Loucy (cell line): ENCODE measurements around the gene THSD7A.

Source experiments
- H2AFZ ChIP-seq: fragments of 200-600 bp; sonication (generic); 2 replicates; pipeline ENCODE4 v1.6.0; 2016; ENCODE audit warnings: antibody characterized with exemption, mild to moderate bottlenecking, low read length, moderate library complexity
- H3F3A ChIP-seq: fragments of 200-600 bp; 2 replicates; pipeline ENCODE4 v1.6.0; 2016; ENCODE audit warnings: antibody characterized with exemption, low read depth, mild to moderate bottlenecking
- H3K27me3 ChIP-seq: fragments of 200-600 bp; sonication (generic); 2 replicates; pipeline ENCODE4 v1.6.1; 2014; ENCODE audit warnings: low read length, mild to moderate bottlenecking; ENCODE audit not compliant: insufficient read depth, poor library complexity, severe bottlenecking
- H3K36me3 ChIP-seq: fragments of 200-600 bp; sonication (generic); 2 replicates; pipeline ENCODE4 v1.6.1; 2016; ENCODE audit warnings: low read length; ENCODE audit not compliant: insufficient read depth
- H3K4me1 ChIP-seq: fragments of 200-600 bp; sonication (generic); 2 replicates; pipeline ENCODE4 v1.5.1; 2014; ENCODE audit warnings: low read length, mild to moderate bottlenecking; ENCODE audit not compliant: insufficient read depth, poor library complexity, severe bottlenecking
- H3K4me2 ChIP-seq: fragments of 200-600 bp; sonication (generic); 2 replicates; pipeline ENCODE4 v1.6.0; 2014; ENCODE audit warnings: antibody characterized with exemption, low read length, low read depth, mild to moderate bottlenecking; ENCODE audit not compliant: poor library complexity, severe bottlenecking
- H3K4me3 ChIP-seq: fragments of 200-600 bp; sonication (generic); 2 replicates; pipeline ENCODE4 v1.5.1; 2014; ENCODE audit warnings: low read length, mild to moderate bottlenecking, mixed read lengths; ENCODE audit not compliant: poor library complexity, severe bottlenecking
- H3K79me2 ChIP-seq: fragments of 200-600 bp; sonication (generic); 2 replicates; pipeline ENCODE4 v1.6.1; 2014; ENCODE audit warnings: low read length; ENCODE audit not compliant: insufficient read depth
- H3K9ac ChIP-seq: fragments of 200-600 bp; sonication (generic); 2 replicates; pipeline ENCODE4 v1.6.0; 2014; ENCODE audit warnings: mild to moderate bottlenecking, low read depth, low read length, moderate library complexity; ENCODE audit not compliant: poor library complexity, severe bottlenecking
- H3K9me2 ChIP-seq: fragments of 200-600 bp; sonication (generic); replicated peaks from 2 replicates; pipeline ENCODE4 v1.6.1; 2016; ENCODE audit warnings: low read depth, low read length, mixed read lengths
- H3K9me3 ChIP-seq: fragments of 200-600 bp; sonication (generic); 2 replicates; pipeline ENCODE4 v1.6.1; 2014; ENCODE audit warnings: mild to moderate bottlenecking, antibody characterized with exemption, low read length, low read depth; ENCODE audit not compliant: insufficient read depth
- H4K20me1 ChIP-seq: fragments of 200-600 bp; sonication (generic); 2 replicates; pipeline ENCODE4 v1.6.0; 2014; ENCODE audit warnings: antibody characterized with exemption, low read length, mild to moderate bottlenecking; ENCODE audit not compliant: insufficient read depth, poor library complexity, severe bottlenecking
- EZH2phosphoT487 ChIP-seq: fragments of 200-600 bp; IDR thresholded peaks from 2 replicates; pipeline ENCODE4 v1.6.1; 2018; ENCODE audit warnings: antibody characterized with exemption, mild to moderate bottlenecking, moderate library complexity, borderline replicate concordance
- TF ChIP-seq, protein P1 (sequence below): fragments of 200-600 bp; sonication (generic); conservative IDR thresholded peaks from 2 replicates; pipeline ENCODE4 v1.5.1; 2014; ENCODE audit warnings: mild to moderate bottlenecking, antibody characterized with exemption, low read length

Gene THSD7A

DNA sequence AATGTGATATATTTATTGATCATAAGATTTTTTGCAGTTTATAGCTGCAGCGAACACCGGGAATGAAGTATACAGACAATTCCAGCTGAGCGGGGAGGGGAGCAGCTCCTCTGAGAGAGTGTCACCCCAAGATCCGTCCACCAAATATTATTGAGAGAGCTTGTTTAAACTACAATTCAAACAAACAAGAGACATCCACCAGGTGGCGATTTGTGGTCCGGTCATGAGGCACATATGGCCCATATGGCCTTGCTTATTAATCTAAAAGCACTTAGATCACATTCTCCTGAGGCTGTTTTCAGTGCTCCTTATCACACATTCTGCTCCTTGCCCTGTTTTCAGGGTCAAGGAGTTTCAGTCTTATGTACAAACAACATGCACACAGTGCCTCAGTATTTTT lies 83.1 kb downstream of the THSD7A start:
- no peak overlapping the region for H3K4me2 ChIP-seq
- TF ChIP-seq EZH2phosphoT487: no peak
- TF ChIP-seq, protein P1, sequence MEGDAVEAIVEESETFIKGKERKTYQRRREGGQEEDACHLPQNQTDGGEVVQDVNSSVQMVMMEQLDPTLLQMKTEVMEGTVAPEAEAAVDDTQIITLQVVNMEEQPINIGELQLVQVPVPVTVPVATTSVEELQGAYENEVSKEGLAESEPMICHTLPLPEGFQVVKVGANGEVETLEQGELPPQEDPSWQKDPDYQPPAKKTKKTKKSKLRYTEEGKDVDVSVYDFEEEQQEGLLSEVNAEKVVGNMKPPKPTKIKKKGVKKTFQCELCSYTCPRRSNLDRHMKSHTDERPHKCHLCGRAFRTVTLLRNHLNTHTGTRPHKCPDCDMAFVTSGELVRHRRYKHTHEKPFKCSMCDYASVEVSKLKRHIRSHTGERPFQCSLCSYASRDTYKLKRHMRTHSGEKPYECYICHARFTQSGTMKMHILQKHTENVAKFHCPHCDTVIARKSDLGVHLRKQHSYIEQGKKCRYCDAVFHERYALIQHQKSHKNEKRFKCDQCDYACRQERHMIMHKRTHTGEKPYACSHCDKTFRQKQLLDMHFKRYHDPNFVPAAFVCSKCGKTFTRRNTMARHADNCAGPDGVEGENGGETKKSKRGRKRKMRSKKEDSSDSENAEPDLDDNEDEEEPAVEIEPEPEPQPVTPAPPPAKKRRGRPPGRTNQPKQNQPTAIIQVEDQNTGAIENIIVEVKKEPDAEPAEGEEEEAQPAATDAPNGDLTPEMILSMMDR: peak; percentile 25; the same call in 1 of the 2 replicates
- no peaks in the 10 kb centered on the region for H4K20me1 ChIP-seq
- H3K9me2 ChIP-seq: no peaks in the 10 kb centered on the region
- H3K4me1 ChIP-seq: no peaks in the 10 kb centered on the region
- no peak overlapping the region for H3K9ac ChIP-seq
- H2AFZ ChIP-seq: no peak overlapping the region
- no peaks in the 10 kb centered on the region for H3K27me3 ChIP-seq
- no peaks in the 10 kb centered on the region for H3K9me3 ChIP-seq
- no peaks in the 10 kb centered on the region for H3F3A ChIP-seq
- no peaks in the 10 kb centered on the region for H3K79me2 ChIP-seq
- no peaks in the 10 kb centered on the region for H3K36me3 ChIP-seq
- no peak overlapping the region for H3K4me3 ChIP-seq

DNA sequence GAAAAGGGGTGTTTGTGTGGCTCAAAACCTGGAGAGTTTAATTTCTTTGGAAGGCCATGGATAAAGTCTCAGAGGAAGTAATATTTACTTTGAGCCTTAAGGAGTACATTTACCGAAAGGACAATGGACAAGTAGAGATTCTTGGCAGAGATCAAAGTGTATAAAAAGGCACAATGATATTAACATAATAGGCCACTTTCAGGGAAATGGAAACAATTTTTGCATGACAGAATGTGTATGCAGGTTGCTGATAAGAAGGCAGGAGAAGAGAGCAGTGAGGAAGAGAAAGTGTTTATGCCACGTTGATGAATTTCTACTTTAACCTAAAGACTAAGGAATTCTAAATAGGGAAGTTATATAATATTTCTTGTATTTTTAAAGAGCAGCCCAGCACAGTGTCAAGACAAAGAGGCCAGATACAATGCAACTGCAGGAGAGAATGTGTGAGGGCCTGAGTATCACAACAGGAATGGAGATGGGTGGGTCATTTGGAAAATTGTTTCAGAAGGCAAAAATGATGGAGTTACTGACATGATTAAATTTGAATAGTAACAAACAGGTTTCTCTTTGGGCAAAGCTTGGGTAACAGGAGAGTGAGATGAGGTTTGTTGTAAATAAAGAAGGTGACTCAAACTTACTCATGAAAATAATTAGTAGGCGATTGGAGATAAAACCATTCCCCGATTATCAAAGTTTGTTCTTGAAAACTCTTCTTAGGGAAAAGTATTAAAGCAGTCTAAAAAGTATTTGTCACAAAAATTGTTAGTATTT lies 84.1 kb downstream of the THSD7A start:
- Histone ChIP-seq H2AFZ (no peak overlapping the region), H4K20me1 (no peaks in the 10 kb centered on the region), H3K9ac (no peak overlapping the region), H3F3A (no peaks in the 10 kb centered on the region), H3K36me3 (no peaks in the 10 kb centered on the region), H3K4me1 (no peaks in the 10 kb centered on the region), H3K9me3 (no peaks in the 10 kb centered on the region), H3K9me2 (no peaks in the 10 kb centered on the region), H3K79me2 (no peaks in the 10 kb centered on the region), H3K27me3 (no peaks in the 10 kb centered on the region), H3K4me2 (no peak overlapping the region), H3K4me3 (no peak overlapping the region)
- TF ChIP-seq EZH2phosphoT487: no peak
- TF ChIP-seq, protein P1: no peak

DNA sequence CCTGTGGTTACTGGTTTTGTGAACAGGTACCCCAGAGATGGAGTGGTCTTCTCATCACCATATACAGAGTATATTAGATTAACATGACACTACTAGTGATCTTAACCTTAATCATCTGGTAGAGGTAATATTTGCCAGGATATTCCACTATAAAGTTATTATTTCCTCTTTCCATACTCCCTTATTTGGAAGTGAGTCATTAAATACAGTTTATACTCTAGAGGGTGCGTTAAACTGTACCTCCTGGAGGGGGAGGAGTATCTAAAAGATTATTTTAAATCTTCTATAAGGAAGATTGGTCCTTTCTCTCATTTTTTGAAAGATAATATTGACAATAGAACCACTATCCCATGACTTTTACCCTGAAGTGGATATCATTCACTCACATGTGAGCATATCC lies 85.4 kb downstream of the THSD7A start:
- no peaks in the 10 kb centered on the region for H3K9me2 ChIP-seq
- H3K27me3 ChIP-seq: no peaks in the 10 kb centered on the region
- H3K4me1 ChIP-seq: no peaks in the 10 kb centered on the region
- H3K4me3 ChIP-seq: no peak overlapping the region
- H2AFZ ChIP-seq: no peak overlapping the region
- no peaks in the 10 kb centered on the region for H3F3A ChIP-seq
- no peaks in the 10 kb centered on the region for H3K9me3 ChIP-seq
- no peaks in the 10 kb centered on the region for H3K79me2 ChIP-seq
- H3K4me2 ChIP-seq: no peak overlapping the region
- H4K20me1 ChIP-seq: no peaks in the 10 kb centered on the region
- TF ChIP-seq, protein P1: no peak
- no peak for TF ChIP-seq EZH2phosphoT487
- H3K36me3 ChIP-seq: no peaks in the 10 kb centered on the region
- no peak overlapping the region for H3K9ac ChIP-seq
